Tibial nerve (tissue), 4 donors: ENCODE results near the gene TAS1R2. TPM values are rescaled to one million over a fixed set of nuclear protein-coding genes. Genes with fewer than 3 reads are reported as not detected.
"Not testable (repeated sequence)": the region's sequence is repeated elsewhere in the genome, so short reads cannot be mapped to it uniquely, and the experiment has no call there.

Experiments
- DNase-seq, 2 donors: peaks; one replicate each; pipeline ENCODE4 v3.0.0-alpha.2; 2019; ENCODE audit warnings: low spot score in 2 of 2
- H3K27ac ChIP-seq, 4 donors: fragments of 200-600 bp; sonication (generic) in 3 of 4; one replicate each; pipeline ENCODE4 v1.5.1; 2017 to 2019; ENCODE audit warnings: mild to moderate bottlenecking in 1 of 4
- H3K27me3 ChIP-seq, 2 donors: fragments of 200-600 bp; sonication (generic) in 1 of 2; one replicate each; pipeline versions ENCODE4 v1.5.1 to v1.6.0; 2017 to 2019
- H3K36me3 ChIP-seq, 3 donors: fragments of 200-600 bp; sonication (generic); one replicate each; pipeline ENCODE4 v1.5.1; 2018 to 2019
- H3K4me1 ChIP-seq, 4 donors: fragments of 200-600 bp; sonication (generic) in 3 of 4; one replicate each; pipeline ENCODE4 v1.5.1; 2017 to 2019
- H3K4me3 ChIP-seq, 4 donors: fragments of 200-600 bp; sonication (generic) in 3 of 4; one replicate each; pipeline ENCODE4 v1.5.1; 2017 to 2019; ENCODE audit warnings: mild to moderate bottlenecking in 1 of 4, moderate library complexity in 1 of 4
- H3K9me3 ChIP-seq, 4 donors: fragments of 200-600 bp; sonication (generic) in 3 of 4; one replicate each; pipeline ENCODE4 v1.5.1; 2017 to 2019
- EP300 ChIP-seq, 2 donors: sonication (generic); formaldehyde crosslinking; IDR thresholded peaks; one replicate each; pipeline ENCODE4 v1.6.1; 2017; ENCODE audit warnings: antibody characterized with exemption in 2 of 2, mild to moderate bottlenecking in 1 of 2
- POLR2A ChIP-seq, 2 donors: fragments of 450-650 bp; IDR thresholded peaks; one replicate each; pipeline ENCODE4 v1.6.1; 2017; ENCODE audit warnings: antibody characterized with exemption in 2 of 2, mild to moderate bottlenecking in 2 of 2, moderate library complexity in 2 of 2
- WGBS, 2 donors: methylation state at CpG; one replicate each; pipeline ENCODE4 v1.1.5; 2018; 5-methylcytosine and 5-hydroxymethylcytosine counted together
- total RNA-seq, 4 donors: library from RNA; depleted of rRNA; stranded (reverse); fragments of >200 nt; gene quantifications; one replicate each; pipeline ENCODE4 v1.1.0, GENCODE V29; 2016
- TF ChIP-seq, protein P1 (sequence below), 5 experiments: fragments of 200-600 bp in 3 of 5; fragments of 450-650 bp in 2 of 5; sonication (generic) in 3 of 5; IDR thresholded peaks; one replicate each; pipeline ENCODE4 v1.5.1; 2016 to 2019; ENCODE audit warnings: antibody characterized with exemption in 5 of 5, mild to moderate bottlenecking in 3 of 5, moderate library complexity in 2 of 5

Gene TAS1R2
- total RNA-seq, 4 donors from 2014 or later, result not detected

GRCh38 chr1:18855573-18855972, 3.9 kb downstream of the TAS1R2 start:
- 57 to 64% methylated on average over 6 of the region's 6 CpGs for WGBS, 2 donors
- H3K4me3 ChIP-seq, result no peak overlapping the region
- H3K27ac ChIP-seq, result no peak overlapping the region
- no peaks in the 10 kb centered on the region for H3K9me3 ChIP-seq
- DNase-seq, result no peak
- H3K4me1 ChIP-seq, result no peaks in the 10 kb centered on the region
- no peaks in the 10 kb centered on the region for H3K36me3 ChIP-seq
- TF ChIP-seq POLR2A (IDR thresholded peaks at IDR 0.05) (no peak), EP300 (IDR thresholded peaks at IDR 0.05) (no peak)
- TF ChIP-seq, protein P1, sequence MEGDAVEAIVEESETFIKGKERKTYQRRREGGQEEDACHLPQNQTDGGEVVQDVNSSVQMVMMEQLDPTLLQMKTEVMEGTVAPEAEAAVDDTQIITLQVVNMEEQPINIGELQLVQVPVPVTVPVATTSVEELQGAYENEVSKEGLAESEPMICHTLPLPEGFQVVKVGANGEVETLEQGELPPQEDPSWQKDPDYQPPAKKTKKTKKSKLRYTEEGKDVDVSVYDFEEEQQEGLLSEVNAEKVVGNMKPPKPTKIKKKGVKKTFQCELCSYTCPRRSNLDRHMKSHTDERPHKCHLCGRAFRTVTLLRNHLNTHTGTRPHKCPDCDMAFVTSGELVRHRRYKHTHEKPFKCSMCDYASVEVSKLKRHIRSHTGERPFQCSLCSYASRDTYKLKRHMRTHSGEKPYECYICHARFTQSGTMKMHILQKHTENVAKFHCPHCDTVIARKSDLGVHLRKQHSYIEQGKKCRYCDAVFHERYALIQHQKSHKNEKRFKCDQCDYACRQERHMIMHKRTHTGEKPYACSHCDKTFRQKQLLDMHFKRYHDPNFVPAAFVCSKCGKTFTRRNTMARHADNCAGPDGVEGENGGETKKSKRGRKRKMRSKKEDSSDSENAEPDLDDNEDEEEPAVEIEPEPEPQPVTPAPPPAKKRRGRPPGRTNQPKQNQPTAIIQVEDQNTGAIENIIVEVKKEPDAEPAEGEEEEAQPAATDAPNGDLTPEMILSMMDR (IDR thresholded peaks at IDR 0.05), result no peak
- peaks cover 0 to 9% of the 10 kb centered on the region in 2 donors for H3K27me3 ChIP-seq

GRCh38 chr1:18854331-18855025, 5.0 kb downstream of the TAS1R2 start:
- TF ChIP-seq, protein P1 (IDR thresholded peaks at IDR 0.05), result no peak
- TF ChIP-seq POLR2A (IDR thresholded peaks at IDR 0.05), result no peak
- no peak for TF ChIP-seq EP300 (IDR thresholded peaks at IDR 0.05)
- H3K4me1 ChIP-seq, result no peaks in the 10 kb centered on the region
- H3K27me3 ChIP-seq, result peaks cover 0 to 9% of the 10 kb centered on the region in 2 donors
- no peaks in the 10 kb centered on the region for H3K9me3 ChIP-seq
- 90% methylated on average over 38 to 46 of the region's 49 CpGs for WGBS, 2 donors
- H3K36me3 ChIP-seq, result no peaks in the 10 kb centered on the region
- no peak for DNase-seq
- no peak overlapping the region for H3K4me3 ChIP-seq
- no peak overlapping the region for H3K27ac ChIP-seq

DNA sequence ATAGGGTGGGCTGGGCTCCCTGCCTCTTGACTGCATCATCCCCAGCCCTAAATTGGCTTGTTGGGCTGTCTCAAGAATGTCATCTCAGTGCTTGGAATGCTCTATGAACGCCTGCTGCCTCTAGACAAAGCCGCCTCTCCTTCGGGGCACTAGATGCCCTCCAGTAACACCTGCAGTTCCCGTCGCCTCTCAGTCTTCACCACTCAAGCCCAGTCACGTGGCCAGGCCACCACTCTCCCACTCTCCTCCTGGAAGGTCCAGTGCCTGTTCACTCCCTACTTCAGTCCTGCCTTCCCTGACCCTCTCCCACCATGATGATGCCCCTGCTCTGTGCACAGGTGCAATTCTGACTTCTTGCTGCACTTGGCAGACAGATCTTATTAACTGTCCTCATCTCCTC, 7.0 kb downstream of the TAS1R2 start:
- WGBS, 2 donors, result 47 to 55% methylated on average over 5 to 6 of the region's 6 CpGs
- H3K4me1 ChIP-seq, result no peaks in the 10 kb centered on the region
- no peak overlapping the region for H3K27ac ChIP-seq
- H3K4me3 ChIP-seq, result no peak overlapping the region
- no peak for DNase-seq
- peaks cover 0 to 4% (median 0%) of the 10 kb centered on the region in 4 donors for H3K9me3 ChIP-seq
- TF ChIP-seq POLR2A (IDR thresholded peaks at IDR 0.05) (no peak), EP300 (IDR thresholded peaks at IDR 0.05) (no peak)
- TF ChIP-seq, protein P1 (IDR thresholded peaks at IDR 0.05), result no peak
- H3K27me3 ChIP-seq, result peaks cover 0 to 9% of the 10 kb centered on the region in 2 donors
- no peaks in the 10 kb centered on the region for H3K36me3 ChIP-seq

GRCh38 chr1:18849261-18849711, 10.2 kb downstream of the TAS1R2 start:
- H3K4me3 ChIP-seq, result no peak overlapping the region
- peaks cover 0 to 9% of the 10 kb centered on the region in 2 donors for H3K27me3 ChIP-seq
- 37 to 40% methylated on average over 11 of the region's 11 CpGs for WGBS, 2 donors
- TF ChIP-seq POLR2A (IDR thresholded peaks at IDR 0.05), result no peak
- no peak for TF ChIP-seq EP300 (IDR thresholded peaks at IDR 0.05)
- TF ChIP-seq, protein P1 (IDR thresholded peaks at IDR 0.05), result no peak
- no peaks in the 10 kb centered on the region for H3K36me3 ChIP-seq
- no peak overlapping the region for H3K27ac ChIP-seq
- no peaks in the 10 kb centered on the region for H3K4me1 ChIP-seq
- H3K9me3 ChIP-seq, result peaks cover 0 to 14% (median 0%) of the 10 kb centered on the region in 4 donors
- no peak for DNase-seq

GRCh38 chr1:18847723-18848122, 11.7 kb downstream of the TAS1R2 start:
- H3K4me3 ChIP-seq, H3K4me1 ChIP-seq, H3K27ac ChIP-seq, DNase-seq, H3K36me3 ChIP-seq, H3K27me3 ChIP-seq: not testable (repeated sequence)
- 84 to 98% methylated on average over 2 of the region's 2 CpGs for WGBS, 2 donors
- H3K9me3 ChIP-seq, result peaks cover 0 to 16% (median 0%) of the 10 kb centered on the region in 4 donors
